HG03103 (cell line): Measurements from ENCODE around the gene SP110.
A peak's percentile ranks its signal among the peaks of the same experiment; 100 is the strongest.
"Not testable (repeated sequence)": the region's sequence is repeated elsewhere in the genome, so short reads cannot be mapped to it uniquely, and the experiment has no call there.

Source experiments
- ATAC-seq: cut with Tn5 transposase; IDR thresholded peaks from one replicate; pipeline ENCODE4 v1.9.1; 2021; ENCODE audit warnings: low read depth; ENCODE audit not compliant: unreplicated experiment

SP110 gene

GRCh38 chr2:230225486-230225885 lies 5.7 kb upstream of the SP110 start, which contains the start of gene SP140:
Gene SP140 (plus strand): TSS chr2:230225736. CDS start chr2:230225845, 109 bp downstream.
- ATAC-seq, result peak; percentile 59

- no peak for ATAC-seq
Measured at GRCh38 chr2:230224458-230224857, 4.7 kb upstream of the SP110 start.

- ATAC-seq, result not testable (repeated sequence)
Measured at GRCh38 chr2:230222829-230223228, 3.0 kb upstream of the SP110 start.

- no peak for ATAC-seq
Measured at GRCh38 chr2:230221493-230221892, 1.7 kb upstream of the SP110 start.

- ATAC-seq, result no peak
Measured at GRCh38 chr2:230220347-230220969, 674 bp upstream of the SP110 start.

- ATAC-seq, result peak; percentile 48
Measured at GRCh38 chr2:230218421-230218820, 1.4 kb downstream of the SP110 start.

- ATAC-seq, result no peak
Measured at GRCh38 chr2:230217424-230217823, 2.4 kb downstream of the SP110 start.

GRCh38 chr2:230216489-230216888 lies 3.3 kb downstream of the SP110 start:
- ATAC-seq, result no peak

- no peak for ATAC-seq
Measured at GRCh38 chr2:230209422-230210051, 10.2 kb downstream of the SP110 start.

- ATAC-seq, result no peak
Measured at GRCh38 chr2:230208576-230208975, 11.2 kb downstream of the SP110 start.

- no peak for ATAC-seq
Measured at GRCh38 chr2:230205721-230206120, 14.1 kb downstream of the SP110 start.

GRCh38 chr2:230205034-230205433 lies 14.8 kb downstream of the SP110 start:
- no peak for ATAC-seq

- ATAC-seq, result peak; percentile 68
Measured at GRCh38 chr2:230203110-230203676, 16.6 kb downstream of the SP110 start.

- peak; percentile 41 for ATAC-seq
Measured at GRCh38 chr2:230202430-230203109, 17.2 kb downstream of the SP110 start.

GRCh38 chr2:230184727-230185578 lies 34.8 kb downstream of the SP110 start:
- no peak for ATAC-seq

GRCh38 chr2:230181195-230181594 lies 38.6 kb downstream of the SP110 start:
- ATAC-seq, result no peak

GRCh38 chr2:230179907-230180306 lies 39.9 kb downstream of the SP110 start:
- no peak for ATAC-seq

GRCh38 chr2:230178546-230179485 lies 41.0 kb downstream of the SP110 start:
- ATAC-seq, result no peak

GRCh38 chr2:230176996-230177395 lies 42.8 kb downstream of the SP110 start:
- no peak for ATAC-seq
